H1 (cell line): Measurements from ENCODE around the gene HDLBP. TPM values are rescaled to one million over a fixed set of nuclear protein-coding genes. Genes with fewer than 3 reads are reported as not detected.

Source experiments
- CTCF ChIA-PET: fragments of 300-600 bp; sonication (Branson Sonifier 250); formaldehyde crosslinking; loops from one replicate; lab custom pipeline; 2021; ENCODE audit not compliant: partially characterized antibody; lab: Charles Lee
- POLR2A ChIA-PET: fragments of 300-600 bp; sonication (Branson Sonifier 250); formaldehyde crosslinking; loops from one replicate; lab custom pipeline; 2021; ENCODE audit warnings: inconsistent platforms; ENCODE audit not compliant: partially characterized antibody; lab: Charles Lee
- DNase-seq, 2 experiments: peaks; one replicate each; pipeline versions ENCODE4 v3.0.0 to v3.0.0-alpha.2; 2010 to 2022; ENCODE audit warnings: low spot score in 2 of 2, low read depth in 1 of 2, mixed read lengths in 1 of 2
- FAIRE-seq: peaks from 2 replicates; lab custom pipeline; 2011; peaks lifted over from hg19 to GRCh38; lab: Jason Lieb, UNC
- H2AFZ ChIP-seq: 2 replicates; pipeline ENCODE4 v1.8.1; 2012; ENCODE audit warnings: low read length, inconsistent platforms
- H2AK5ac ChIP-seq: 2 replicates; pipeline ENCODE4 v1.6.1; 2013; ENCODE audit warnings: low read depth, low read length
- H2BK120ac ChIP-seq: replicated peaks from 2 replicates; pipeline ENCODE3; 2013; ENCODE audit warnings: low read depth, low read length, inconsistent platforms
- H2BK12ac ChIP-seq: 2 replicates; pipeline ENCODE4 v1.6.1; 2013; ENCODE audit warnings: low read depth, low read length
- H2BK15ac ChIP-seq: 2 replicates; pipeline ENCODE4 v1.6.1; 2013; ENCODE audit warnings: low read length
- H2BK20ac ChIP-seq: 2 replicates; pipeline ENCODE4 v1.6.1; 2013; ENCODE audit warnings: low read length
- H2BK5ac ChIP-seq: 2 replicates; pipeline ENCODE4 v1.6.1; 2013; ENCODE audit warnings: low read depth, low read length
- H3K14ac ChIP-seq: 2 replicates; pipeline ENCODE4 v1.6.1; 2013; ENCODE audit warnings: inconsistent platforms; ENCODE audit not compliant: insufficient read length
- H3K18ac ChIP-seq: 2 replicates; pipeline ENCODE4 v1.6.1; 2013; ENCODE audit warnings: low read length; ENCODE audit errors: extremely low read depth
- H3K23ac ChIP-seq: 2 replicates; pipeline ENCODE4 v1.6.1; 2013; ENCODE audit warnings: inconsistent platforms; ENCODE audit not compliant: insufficient read length
- H3K23me2 ChIP-seq: 2 replicates; pipeline ENCODE4 v1.6.1; 2013; ENCODE audit warnings: low read depth, low read length
- H3K27ac ChIP-seq: 2 replicates; pipeline ENCODE4 v1.6.1; 2011; ENCODE audit warnings: low read depth, low read length, inconsistent platforms
- H3K27me3 ChIP-seq, 4 experiments: replicated peaks in 1 of 4; 1 replicate in 1 of 4; 2 replicates in 3 of 4; pipeline versions ENCODE4 v1.6.1 to v1.8.1; 2011 to 2013; ENCODE audit warnings: low read length in 3 of 4, mild to moderate bottlenecking in 3 of 4, inconsistent platforms in 2 of 4, mixed read lengths in 2 of 4, moderate library complexity in 1 of 4; ENCODE audit not compliant: control insufficient read depth in 3 of 4, insufficient read depth in 3 of 4; ENCODE audit errors: extremely low read depth in 1 of 4
- H3K36me3 ChIP-seq, 4 experiments: 2 replicates each; pipeline versions ENCODE4 v1.6.1 to v1.8.1; 2011 to 2013; ENCODE audit warnings: mild to moderate bottlenecking in 4 of 4, low read length in 3 of 4, moderate library complexity in 2 of 4, control low read depth in 1 of 4, inconsistent platforms in 1 of 4; ENCODE audit not compliant: insufficient read depth in 4 of 4, control insufficient read depth in 2 of 4
- H3K4ac ChIP-seq: replicated peaks from 2 replicates; pipeline ENCODE3; 2013; ENCODE audit warnings: low read length, low read depth, mixed read lengths, inconsistent platforms; ENCODE audit not compliant: insufficient read length
- H3K4me1 ChIP-seq, 4 experiments: replicated peaks in 1 of 4; 1 replicate in 1 of 4; 2 replicates in 3 of 4; pipeline versions ENCODE4 v1.6.1 to v1.8.1; 2011 to 2013; ENCODE audit warnings: low read length in 3 of 4, inconsistent platforms in 2 of 4, mixed read lengths in 1 of 4; ENCODE audit not compliant: insufficient read depth in 4 of 4, control insufficient read depth in 3 of 4
- H3K4me2 ChIP-seq, 2 experiments: 2 replicates each; pipeline versions ENCODE4 v1.6.1 to v1.8.1; 2011 to 2013; ENCODE audit warnings: low read depth in 2 of 2, low read length in 2 of 2, control low read depth in 1 of 2, inconsistent platforms in 1 of 2, mild to moderate bottlenecking in 1 of 2; ENCODE audit not compliant: insufficient read depth in 1 of 2
- H3K4me3 ChIP-seq, 4 experiments: fragments of 200-600, 300-600 bp in 1 of 4; sonication (generic), shearing (Covaris generic), sonication (Bioruptor Twin) in 1 of 4; 2 replicates each; pipeline versions ENCODE4 v1.5.1 to v1.8.1; 2011 to 2016; ENCODE audit warnings: low read length in 4 of 4, low read depth in 3 of 4, control low read depth in 2 of 4, inconsistent platforms in 2 of 4, mild to moderate bottlenecking in 2 of 4, mixed read lengths in 1 of 4, moderate library complexity in 1 of 4; ENCODE audit not compliant: insufficient read depth in 2 of 4; ENCODE audit errors: extremely low read depth in 1 of 4
- H3K56ac ChIP-seq: replicated peaks from 2 replicates; pipeline ENCODE3; 2013; ENCODE audit warnings: low read depth, mild to moderate bottlenecking, mixed read lengths, low read length, inconsistent platforms; ENCODE audit not compliant: insufficient read length
- H3K79me1 ChIP-seq: 2 replicates; pipeline ENCODE4 v1.6.1; 2013; ENCODE audit warnings: low read depth, low read length, control low read depth
- H3K79me2 ChIP-seq, 2 experiments: 2 replicates each; pipeline versions ENCODE4 v1.6.1 to v1.8.1; 2012 to 2013; ENCODE audit warnings: low read length in 2 of 2, mild to moderate bottlenecking in 2 of 2, inconsistent platforms in 1 of 2; ENCODE audit not compliant: insufficient read depth in 2 of 2, control insufficient read depth in 1 of 2
- H3K9ac ChIP-seq, 4 experiments: replicated peaks in 1 of 4; 1 replicate in 1 of 4; 2 replicates in 3 of 4; pipeline versions ENCODE4 v1.6.1 to v1.8.1; 2011 to 2013; ENCODE audit warnings: low read depth in 3 of 4, low read length in 3 of 4, control low read depth in 2 of 4, mild to moderate bottlenecking in 2 of 4, moderate library complexity in 2 of 4, inconsistent platforms in 1 of 4; ENCODE audit errors: extremely low read depth in 1 of 4
- H3K9me3 ChIP-seq, 2 experiments: 2 replicates each; pipeline versions ENCODE4 v1.6.1 to v1.8.1; 2012 to 2013; ENCODE audit warnings: mild to moderate bottlenecking in 2 of 2, moderate library complexity in 2 of 2, control low read depth in 1 of 2, inconsistent platforms in 1 of 2, low read depth in 1 of 2, low read length in 1 of 2, mixed read lengths in 1 of 2; ENCODE audit not compliant: insufficient read depth in 2 of 2
- H4K20me1 ChIP-seq, 2 experiments: replicated peaks in 1 of 2; 2 replicates each; pipeline versions ENCODE3 to v1.8.1; 2011 to 2013; ENCODE audit warnings: inconsistent platforms in 2 of 2, low read length in 2 of 2, mild to moderate bottlenecking in 1 of 2; ENCODE audit not compliant: insufficient read depth in 2 of 2, control insufficient read depth in 1 of 2
- H4K5ac ChIP-seq: 2 replicates; pipeline ENCODE4 v1.6.1; 2013; ENCODE audit warnings: low read length, low read depth, mixed read lengths, inconsistent platforms; ENCODE audit not compliant: insufficient read length
- H4K8ac ChIP-seq: 2 replicates; pipeline ENCODE4 v1.8.0; 2013; ENCODE audit warnings: mild to moderate bottlenecking, moderate library complexity, low read length, inconsistent platforms; ENCODE audit not compliant: insufficient read depth; ENCODE audit errors: extremely low read depth
- H4K91ac ChIP-seq: replicated peaks from 2 replicates; pipeline ENCODE3; 2013; ENCODE audit warnings: low read length, mixed read lengths, inconsistent platforms; ENCODE audit not compliant: insufficient read length
- CBX5 ChIP-seq: fragments of 300-800, 300-1000 bp; sonication (generic); IDR thresholded peaks from 2 replicates; pipeline ENCODE4 v1.7.1; 2016; ENCODE audit warnings: antibody characterized with exemption, low read length, low read depth
- CTCF ChIP-seq, 3 experiments: IDR thresholded peaks; 1 replicate in 2 of 3; 2 replicates in 1 of 3; pipeline versions ENCODE4 v1.5.1 to v1.6.1; 2011; ENCODE audit warnings: low read length in 3 of 3, mild to moderate bottlenecking in 3 of 3, inconsistent platforms in 2 of 3, low read depth in 1 of 3, moderate library complexity in 1 of 3; ENCODE audit not compliant: insufficient read depth in 1 of 3; ENCODE audit errors: control extremely low read depth in 1 of 3
- HDAC6 ChIP-seq: IDR thresholded peaks from one replicate; pipeline ENCODE4 v1.7.1; 2012; ENCODE audit warnings: low read depth, mild to moderate bottlenecking, inconsistent platforms, low read length, moderate library complexity
- MAX ChIP-seq: IDR thresholded peaks from 2 replicates; pipeline ENCODE4 v1.6.1; 2012; ENCODE audit warnings: inconsistent platforms
- RBBP5 ChIP-seq: IDR thresholded peaks from 2 replicates; pipeline ENCODE4 v1.7.1; 2012; ENCODE audit warnings: low read depth, mild to moderate bottlenecking, inconsistent platforms, low read length, moderate library complexity, borderline replicate concordance
- SIRT6 ChIP-seq: IDR thresholded peaks from one replicate; pipeline ENCODE4 v1.7.1; 2012; ENCODE audit warnings: low read length, inconsistent platforms
- TBP ChIP-seq: IDR thresholded peaks from 2 replicates; pipeline ENCODE4 v1.6.1; 2011; ENCODE audit warnings: low read depth, low read length, improper control_type of control experiment
- WGBS, 2 experiments: shearing (Covaris generic) in 1 of 2; methylation state at CpG; one replicate each; pipeline versions ENCODE4 v1.1.6 to v1.1.7; 2013 to 2015; ENCODE audit warnings: low lambda C conversion rate in 2 of 2, mixed read lengths in 2 of 2, inconsistent platforms in 1 of 2, low coverage in 1 of 2, missing lambda C conversion rate in 1 of 2; ENCODE audit not compliant: insufficient replicate concordance in 2 of 2, insufficient coverage in 1 of 2, insufficient read length in 1 of 2; ENCODE audit errors: extremely low coverage in 1 of 2, missing lambda C conversion rate in 1 of 2; 5-methylcytosine and 5-hydroxymethylcytosine counted together
- polyA plus RNA-seq, 7 experiments: library from polyadenylated mRNA; depleted of rRNA in 3 of 7; stranded (reverse) in 5 of 7; unstranded in 2 of 7; fragments of >200 nt in 5 of 7; fragments of 200-250 nt in 2 of 7; gene quantifications; 1 replicate in 5 of 7; 2 replicates in 1 of 7; 4 replicates in 1 of 7; pipeline versions ENCODE4 v1.2.1 to v1.2.3, GENCODE V29; 2011 to 2013; ENCODE audit warnings: missing spikeins in 2 of 7, mixed read lengths in 2 of 7
- total RNA-seq: library from RNA; stranded (reverse); fragmentation: NEBNext Ultra II Directional; extraction: Animal tissue kit (Norgen Biotek cat#: 25700); gene quantifications from 2 replicates; pipeline ENCODE4 v1.2.1, GENCODE V29; 2021

HDLBP gene
- total and polyA plus RNA-seq, 2 of the 8 experiments (the other 6 are each of a cell fraction or from before 2014, with no cell fraction given): 185 to 360 TPM

- H3K79me2 ChIP-seq: no peaks in the 10 kb centered on the region; a peak in 2 of 4 replicates
- H2AK5ac ChIP-seq: no peak overlapping the region
- no peak overlapping the region for H2BK120ac ChIP-seq
- FAIRE-seq (no peak), DNase-seq (peak in 1 of 2 experiments; percentile 71)
- no peaks in the 10 kb centered on the region for H3K79me1 ChIP-seq
- no peak overlapping the region for H2BK20ac ChIP-seq
- no peak overlapping the region for H3K14ac ChIP-seq
- H3K27me3 ChIP-seq: no peaks in the 10 kb centered on the region
- no peaks in the 10 kb centered on the region for H3K36me3 ChIP-seq
- H3K23ac ChIP-seq: no peak overlapping the region
- no peak overlapping the region for H2BK5ac ChIP-seq
- 3% methylated on average over 23 of the region's 83 CpGs; no CpG with 5 or more reads in 1 of the 2 experiments for WGBS, 2 experiments
- H4K91ac ChIP-seq: peak overlapping the region; percentile 85
- H3K56ac ChIP-seq: peak overlapping the region; percentile 77
- no peaks in the 10 kb centered on the region for H3K9me3 ChIP-seq
- CTCF ChIA-PET: interaction anchor here (0.7 to 1.5 kb wide), 6 partner anchors 11 to 145 kb away, joined by 3 to 6 read pairs (median 3); partner anchors contain the start of gene ANO7
- peak overlapping the region in 2 of 4 experiments; percentile 29 to 40; a peak in 4 of 7 replicates for H3K9ac ChIP-seq
- H3K4me3 ChIP-seq: peak overlapping the region; percentile 61 to 75 (median 62)
- H3K4me2 ChIP-seq: peak overlapping the region; percentile 65 to 85
- H4K8ac ChIP-seq: peak overlapping the region; percentile 90
- POLR2A ChIA-PET: interaction anchor here (1.0 to 1.6 kb wide), 2 partner anchors 15 to 97 kb away, joined by 3 to 6 read pairs; partner anchors contain the start of genes HDLBP and SEPTIN2
- no peak overlapping the region for H4K5ac ChIP-seq
- no peak overlapping the region for H2BK12ac ChIP-seq
- H2AFZ ChIP-seq: no peak overlapping the region
- H3K27ac ChIP-seq: no peak overlapping the region; the same call in 1 of the 2 replicates
- H3K18ac ChIP-seq: 0 out of 2 replicates have a peak overlapping the region, but pooled peaks have one; percentile 48
- H3K23me2 ChIP-seq: peaks cover 7% of the 10 kb centered on the region; the same call in 1 of the 2 replicates
- H4K20me1 ChIP-seq: no peaks in the 10 kb centered on the region
- 0 out of 2 replicates have a peak overlapping the region, but pooled peaks have one; percentile 81 for H2BK15ac ChIP-seq
- no peak overlapping the region for H3K4ac ChIP-seq
- H3K4me1 ChIP-seq: peaks cover 0 to 18% (median 10%) of the 10 kb centered on the region in 4 experiments; a peak in 6 of 7 replicates
- TF ChIP-seq MAX (peak; percentile 98), RBBP5 (0 out of 2 replicates have a peak, but pooled peaks have one; percentile 42), CBX5 (no peak), TBP (no peak), HDAC6 (no peak), SIRT6 (no peak), CTCF (IDR thresholded peaks at IDR 0.05; ENCODE audit: control extremely low read depth in 1 of 3, insufficient read depth in 1 of 3, low read depth in 1 of 3, low read length in 3 of 3) (peak in 2 of 3 experiments; percentile 12; a peak in 2 of 4 replicates)
Observed at GRCh38 chr2:241218131-241219029, 97.1 kb downstream of the HDLBP start.
